Prostate gland (tissue), 2 donors: Measurements from ENCODE around the gene DPPA3.

Source experiments
- POLR2A ChIP-seq: fragments of 450-650 bp; IDR thresholded peaks from one replicate; pipeline ENCODE4 v1.6.1; 2016; ENCODE audit warnings: antibody characterized with exemption, mild to moderate bottlenecking
- TF ChIP-seq, protein P1 (sequence below), 4 experiments: fragments of 200-600 bp in 2 of 4; fragments of 450-650 bp in 2 of 4; sonication (generic) in 2 of 4; IDR thresholded peaks; 1 replicate in 3 of 4; 2 replicates in 1 of 4; pipeline ENCODE4 v1.5.1; 2016 to 2019; ENCODE audit warnings: antibody characterized with exemption in 4 of 4, mild to moderate bottlenecking in 2 of 4, moderate library complexity in 2 of 4

DNA sequence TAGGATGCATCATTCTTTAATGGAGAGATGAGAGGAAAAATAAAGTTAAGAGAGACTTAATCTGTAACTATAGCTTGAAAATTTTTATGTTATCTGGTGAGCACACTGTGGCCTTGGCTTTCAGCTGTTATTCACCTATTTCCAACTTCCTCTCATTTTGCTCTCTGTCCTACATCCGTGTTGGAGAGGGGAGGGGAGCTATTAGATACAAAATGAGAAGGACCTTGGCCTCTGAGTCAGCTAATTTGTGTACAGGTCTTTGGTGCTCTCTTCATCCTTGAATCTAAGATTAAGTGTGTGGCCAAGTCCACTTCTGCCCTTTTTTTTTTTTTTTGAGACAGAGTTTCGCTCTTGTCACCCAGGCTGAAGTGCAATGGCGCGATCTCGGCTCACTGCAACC, 44.6 kb upstream of the DPPA3 start:
- TF ChIP-seq POLR2A, result no peak
- TF ChIP-seq, protein P1, sequence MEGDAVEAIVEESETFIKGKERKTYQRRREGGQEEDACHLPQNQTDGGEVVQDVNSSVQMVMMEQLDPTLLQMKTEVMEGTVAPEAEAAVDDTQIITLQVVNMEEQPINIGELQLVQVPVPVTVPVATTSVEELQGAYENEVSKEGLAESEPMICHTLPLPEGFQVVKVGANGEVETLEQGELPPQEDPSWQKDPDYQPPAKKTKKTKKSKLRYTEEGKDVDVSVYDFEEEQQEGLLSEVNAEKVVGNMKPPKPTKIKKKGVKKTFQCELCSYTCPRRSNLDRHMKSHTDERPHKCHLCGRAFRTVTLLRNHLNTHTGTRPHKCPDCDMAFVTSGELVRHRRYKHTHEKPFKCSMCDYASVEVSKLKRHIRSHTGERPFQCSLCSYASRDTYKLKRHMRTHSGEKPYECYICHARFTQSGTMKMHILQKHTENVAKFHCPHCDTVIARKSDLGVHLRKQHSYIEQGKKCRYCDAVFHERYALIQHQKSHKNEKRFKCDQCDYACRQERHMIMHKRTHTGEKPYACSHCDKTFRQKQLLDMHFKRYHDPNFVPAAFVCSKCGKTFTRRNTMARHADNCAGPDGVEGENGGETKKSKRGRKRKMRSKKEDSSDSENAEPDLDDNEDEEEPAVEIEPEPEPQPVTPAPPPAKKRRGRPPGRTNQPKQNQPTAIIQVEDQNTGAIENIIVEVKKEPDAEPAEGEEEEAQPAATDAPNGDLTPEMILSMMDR (IDR thresholded peaks at IDR 0.05), result no peak
